Measurements from ENCODE around the gene C16orf89. TPM values are rescaled to one million over a fixed set of nuclear protein-coding genes. Genes with fewer than 3 reads are reported as not detected.
A peak's percentile ranks its signal among the peaks of the same experiment; 100 is the strongest.
"Not testable (repeated sequence)": the region's sequence is repeated elsewhere in the genome, so short reads cannot be mapped to it uniquely, and the experiment has no call there.

C16orf89 gene
- total and polyA plus RNA-seq, 7 experiments from 2014 or later = not detected

GRCh38 chr16:5078626-5079025, 12.9 kb upstream of the C16orf89 start:
- ChIA-PET POLR2A (no interaction called here), CTCF (no interaction called here)
- no peak for DNase-seq
- no peaks in the 10 kb centered on the region for H3K27me3 ChIP-seq (ENCODE audit: control insufficient read depth in 2 of 2, insufficient read depth in 2 of 2, low read length in 2 of 2)
- H3K9me3 ChIP-seq (ENCODE audit: control insufficient read depth in 2 of 3, low read length in 3 of 3) = no peaks in the 10 kb centered on the region
- H3K4me3 Mint-ChIP-seq = no peak overlapping the region
- intact Hi-C loops (cut with micrococcal nuclease) = loop anchor here in 1 of 2 donors (10.0 kb wide), 1 partner anchor 724 kb away; the partner anchor contains the start of gene PAM16
- H3K4me3 ChIP-seq (ENCODE audit: low read length) = no peak overlapping the region
- no peaks in the 10 kb centered on the region for H3K4me1 ChIP-seq (ENCODE audit: control insufficient read depth in 2 of 2, insufficient read depth in 2 of 2, low read length in 2 of 2)
- peaks cover 0 to 13% (median 0%) of the 10 kb centered on the region in 7 donors for H3K4me1 Mint-ChIP-seq
- no peak for ATAC-seq
- no peak overlapping the region for H3K27ac Mint-ChIP-seq
- H3K9me3 Mint-ChIP-seq = no peaks in the 10 kb centered on the region
- peaks cover 6 to 62% (median 14%) of the 10 kb centered on the region in 3 experiments for H3K36me3 ChIP-seq (ENCODE audit: control insufficient read depth in 2 of 3, insufficient read depth in 3 of 3, low read length in 3 of 3)
- H3K36me3 Mint-ChIP-seq = peaks cover 0 to 15% (median 4%) of the 10 kb centered on the region in 5 donors
- H3K27ac ChIP-seq (ENCODE audit: low read depth, low read length) = no peak overlapping the region
- H3K27me3 Mint-ChIP-seq = no peaks in the 10 kb centered on the region

GRCh38 chr16:5077304-5077703, 11.5 kb upstream of the C16orf89 start:
- ATAC-seq (no peak), DNase-seq (no peak)
- H3K9me3 Mint-ChIP-seq = no peaks in the 10 kb centered on the region
- no peak overlapping the region for H3K4me3 Mint-ChIP-seq
- Histone ChIP-seq H3K4me3 (ENCODE audit: low read length) (no peak overlapping the region), H3K36me3 (ENCODE audit: control insufficient read depth in 2 of 3, insufficient read depth in 3 of 3, low read length in 3 of 3) (peaks cover 6 to 52% (median 14%) of the 10 kb centered on the region in 3 experiments), H3K27me3 (ENCODE audit: control insufficient read depth in 2 of 2, insufficient read depth in 2 of 2, low read length in 2 of 2) (no peaks in the 10 kb centered on the region), H3K9me3 (ENCODE audit: control insufficient read depth in 2 of 3, low read length in 3 of 3) (no peaks in the 10 kb centered on the region), H3K4me1 (ENCODE audit: control insufficient read depth in 2 of 2, insufficient read depth in 2 of 2, low read length in 2 of 2) (peaks cover 5 to 8% of the 10 kb centered on the region in 2 donors), H3K27ac (ENCODE audit: low read depth, low read length) (no peak overlapping the region)
- intact Hi-C loops (cut with micrococcal nuclease) = loop anchor here in 1 of 2 donors (10.0 kb wide), 1 partner anchor 723 kb away; the partner anchor contains the start of gene PAM16
- CTCF ChIA-PET = no interaction called here
- peaks cover 10 to 24% (median 12%) of the 10 kb centered on the region in 7 donors for H3K4me1 Mint-ChIP-seq
- H3K27ac Mint-ChIP-seq = no peak overlapping the region
- POLR2A ChIA-PET = no interaction called here
- no peaks in the 10 kb centered on the region for H3K27me3 Mint-ChIP-seq
- peaks cover 0 to 13% (median 4%) of the 10 kb centered on the region in 5 donors for H3K36me3 Mint-ChIP-seq

- no peaks in the 10 kb centered on the region for H3K9me3 ChIP-seq (ENCODE audit: control insufficient read depth in 2 of 3, low read length in 3 of 3)
- intact Hi-C loops (cut with micrococcal nuclease) = loop anchor here in 1 of 2 donors (10.0 kb wide), 1 partner anchor 721 kb away; the partner anchor contains the start of gene PAM16
- H3K4me1 ChIP-seq (ENCODE audit: control insufficient read depth in 2 of 2, insufficient read depth in 2 of 2, low read length in 2 of 2) = peaks cover 15 to 17% of the 10 kb centered on the region in 2 donors
- peaks cover 0 to 13% (median 4%) of the 10 kb centered on the region in 5 donors for H3K36me3 Mint-ChIP-seq
- no peak overlapping the region for H3K4me3 ChIP-seq (ENCODE audit: low read length)
- no peak overlapping the region for H3K4me3 Mint-ChIP-seq
- POLR2A ChIA-PET = interaction anchor here (1.0 kb wide), 1 partner anchor 42 kb away, joined by 4 read pairs; no protein-coding TSS in a partner anchor
- DNase-seq = no peak
- H3K36me3 ChIP-seq (ENCODE audit: control insufficient read depth in 2 of 3, insufficient read depth in 3 of 3, low read length in 3 of 3) = peaks cover 6 to 49% (median 14%) of the 10 kb centered on the region in 3 experiments
- H3K27me3 ChIP-seq (ENCODE audit: control insufficient read depth in 2 of 2, insufficient read depth in 2 of 2, low read length in 2 of 2) = no peaks in the 10 kb centered on the region
- no peak overlapping the region for H3K27ac ChIP-seq (ENCODE audit: low read depth, low read length)
- no peak for ATAC-seq
- H3K9me3 Mint-ChIP-seq = peaks cover 0 to 1% (median 0%) of the 10 kb centered on the region in 11 donors
- CTCF ChIA-PET = interaction anchor here (0.7 to 1.3 kb wide), 2 partner anchors 17 to 23 kb away, joined by 3 to 6 read pairs; no protein-coding TSS in a partner anchor
- peaks cover 23 to 40% (median 28%) of the 10 kb centered on the region in 7 donors for H3K4me1 Mint-ChIP-seq
- H3K27ac Mint-ChIP-seq = no peak overlapping the region
- no peaks in the 10 kb centered on the region for H3K27me3 Mint-ChIP-seq
Measured at GRCh38 chr16:5075637-5076036, 9.9 kb upstream of the C16orf89 start.

- H3K9me3 Mint-ChIP-seq; H3K27me3 Mint-ChIP-seq; H3K27ac Mint-ChIP-seq; H3K36me3 Mint-ChIP-seq; DNase-seq; CTCF ChIA-PET; H3K27ac ChIP-seq (ENCODE audit: low read depth, low read length); ATAC-seq; H3K27me3 ChIP-seq (ENCODE audit: control insufficient read depth in 2 of 2, insufficient read depth in 2 of 2, low read length in 2 of 2); H3K9me3 ChIP-seq (ENCODE audit: control insufficient read depth in 2 of 3, low read length in 3 of 3); H3K4me3 ChIP-seq (ENCODE audit: low read length); H3K4me3 Mint-ChIP-seq: not testable (repeated sequence)
- intact Hi-C loops (cut with micrococcal nuclease) = loop anchor here (5.0 to 10.0 kb wide), 3 partner anchors 116 to 719 kb away; partner anchors contain the start of genes GLYR1 (in 1 of the 2), PAM16 (in 1 of the 2), SEC14L5 (in 1 of the 2) and UBN1 (in 1 of the 2)
- peaks cover 23 to 44% (median 32%) of the 10 kb centered on the region in 7 donors for H3K4me1 Mint-ChIP-seq
- peaks cover 15 to 17% of the 10 kb centered on the region in 2 donors for H3K4me1 ChIP-seq (ENCODE audit: control insufficient read depth in 2 of 2, insufficient read depth in 2 of 2, low read length in 2 of 2)
- H3K36me3 ChIP-seq (ENCODE audit: control insufficient read depth in 2 of 3, insufficient read depth in 3 of 3, low read length in 3 of 3) = peaks cover 6 to 39% (median 14%) of the 10 kb centered on the region in 3 experiments
- POLR2A ChIA-PET = interaction anchor here (1.5 kb wide), 1 partner anchor 40 kb away, joined by 5 read pairs; the partner anchor contains the start of gene NAGPA
Measured at GRCh38 chr16:5073771-5074170, 8.0 kb upstream of the C16orf89 start.

GRCh38 chr16:5073279-5073629, 7.5 kb upstream of the C16orf89 start:
- Mint-ChIP-seq H3K27me3 (no peaks in the 10 kb centered on the region), H3K36me3 (peaks cover 0 to 10% (median 4%) of the 10 kb centered on the region in 5 donors), H3K4me3 (peak overlapping the region; percentile 68 to 98 (median 95)), H3K27ac (peak overlapping the region; percentile 23 to 99 (median 94)), H3K4me1 (peaks cover 23 to 44% (median 32%) of the 10 kb centered on the region in 7 donors), H3K9me3 (peaks cover 0 to 1% (median 0%) of the 10 kb centered on the region in 11 donors)
- intact Hi-C loops (cut with micrococcal nuclease) = loop anchor here (5.0 to 10.0 kb wide), 3 partner anchors 116 to 718 kb away; partner anchors contain the start of genes GLYR1 (in 1 of the 2), PAM16 (in 1 of the 2), SEC14L5 (in 1 of the 2) and UBN1 (in 1 of the 2)
- H3K9me3 ChIP-seq (ENCODE audit: control insufficient read depth in 2 of 3, low read length in 3 of 3) = no peaks in the 10 kb centered on the region
- no peaks in the 10 kb centered on the region for H3K27me3 ChIP-seq (ENCODE audit: control insufficient read depth in 2 of 2, insufficient read depth in 2 of 2, low read length in 2 of 2)
- H3K4me1 ChIP-seq (ENCODE audit: control insufficient read depth in 2 of 2, insufficient read depth in 2 of 2, low read length in 2 of 2) = peaks cover 15 to 17% of the 10 kb centered on the region in 2 donors
- ATAC-seq = no peak
- peak overlapping the region; percentile 77 for H3K27ac ChIP-seq (ENCODE audit: low read depth, low read length)
- CTCF ChIA-PET = no interaction called here
- no peak overlapping the region for H3K4me3 ChIP-seq (ENCODE audit: low read length)
- peaks cover 6 to 35% (median 14%) of the 10 kb centered on the region in 3 experiments for H3K36me3 ChIP-seq (ENCODE audit: control insufficient read depth in 2 of 3, insufficient read depth in 3 of 3, low read length in 3 of 3)
- DNase-seq = no peak
- POLR2A ChIA-PET = interaction anchor here (1.5 to 3.4 kb wide), 2 partner anchors 39 kb away, joined by 5 to 30 read pairs; partner anchors contain the start of gene NAGPA

GRCh38 chr16:5072334-5073278, 6.8 kb upstream of the C16orf89 start:
- peaks cover 23 to 44% (median 32%) of the 10 kb centered on the region in 7 donors for H3K4me1 Mint-ChIP-seq
- Histone ChIP-seq H3K4me3 (ENCODE audit: low read length) (peak overlapping the region; percentile 92), H3K9me3 (ENCODE audit: control insufficient read depth in 2 of 3, low read length in 3 of 3) (no peaks in the 10 kb centered on the region), H3K36me3 (ENCODE audit: control insufficient read depth in 2 of 3, insufficient read depth in 3 of 3, low read length in 3 of 3) (peaks cover 6 to 31% (median 14%) of the 10 kb centered on the region in 3 experiments), H3K27ac (ENCODE audit: low read depth, low read length) (peak overlapping the region; percentile 77), H3K4me1 (ENCODE audit: control insufficient read depth in 2 of 2, insufficient read depth in 2 of 2, low read length in 2 of 2) (peaks cover 15 to 17% of the 10 kb centered on the region in 2 donors), H3K27me3 (ENCODE audit: control insufficient read depth in 2 of 2, insufficient read depth in 2 of 2, low read length in 2 of 2) (no peaks in the 10 kb centered on the region)
- no peaks in the 10 kb centered on the region for H3K27me3 Mint-ChIP-seq
- intact Hi-C loops (cut with micrococcal nuclease) = loop anchor here (5.0 to 10.0 kb wide), 3 partner anchors 115 to 718 kb away; partner anchors contain the start of genes GLYR1 (in 1 of the 2), PAM16 (in 1 of the 2), SEC14L5 (in 1 of the 2) and UBN1 (in 1 of the 2)
- no peak for ATAC-seq
- DNase-seq = no peak
- peak overlapping the region; percentile 92 to 99 (median 96) for H3K27ac Mint-ChIP-seq
- peaks cover 0 to 1% (median 0%) of the 10 kb centered on the region in 11 donors for H3K9me3 Mint-ChIP-seq
- peaks cover 0 to 10% (median 4%) of the 10 kb centered on the region in 5 donors for H3K36me3 Mint-ChIP-seq
- ChIA-PET CTCF (interaction anchor here (1.0 kb wide), 2 partner anchors 16 to 38 kb away, joined by 3 to 6 read pairs; no protein-coding TSS in a partner anchor), POLR2A (interaction anchor here (0.7 to 3.4 kb wide), 3 partner anchors 26 to 39 kb away, joined by 4 to 30 read pairs (median 5); partner anchors contain the start of gene NAGPA)
- peak overlapping the region; percentile 82 to 98 (median 95) for H3K4me3 Mint-ChIP-seq

Data from naive thymus-derived CD4-positive, alpha-beta T cell (primary cell).